DMS53 treated with DMSO at 0.1 percent for 48 hours (cell line): ENCODE data around the gene ANTXR2.
"Not testable (repeated sequence)": the region's sequence is repeated elsewhere in the genome, so short reads cannot be mapped to it uniquely, and the experiment has no call there.

Experiments used
- DNase-seq: peaks from one replicate; lab custom pipeline; 2025; ENCODE audit not compliant: unreplicated experiment; lab: John Stamatoyannopoulos, UW

Gene ANTXR2

GRCh38 chr4:79993476-79993875, 79.6 kb downstream of the ANTXR2 start:
- DNase-seq: no peak

- DNase-seq: no peak
Observed at GRCh38 chr4:79991601-79992000, 81.4 kb downstream of the ANTXR2 start.

- not testable (repeated sequence) for DNase-seq
Observed at GRCh38 chr4:79991100-79991499, 81.9 kb downstream of the ANTXR2 start.

GRCh38 chr4:79987401-79987800, 85.6 kb downstream of the ANTXR2 start:
- DNase-seq: no peak

- no peak for DNase-seq
Observed at GRCh38 chr4:79983431-79983830, 89.6 kb downstream of the ANTXR2 start.

GRCh38 chr4:79982601-79983322, 90.3 kb downstream of the ANTXR2 start:
- DNase-seq: no peak

GRCh38 chr4:79980448-79980847, 92.6 kb downstream of the ANTXR2 start:
- DNase-seq: no peak

- DNase-seq: no peak
Observed at GRCh38 chr4:79979785-79980437, 93.1 kb downstream of the ANTXR2 start.

- DNase-seq: no peak
Observed at GRCh38 chr4:79977131-79977840, 95.7 kb downstream of the ANTXR2 start.

- no peak for DNase-seq
Observed at GRCh38 chr4:79964400-79965211, 108.4 kb downstream of the ANTXR2 start.

- no peak for DNase-seq
Observed at GRCh38 chr4:79964020-79964399, 109.0 kb downstream of the ANTXR2 start.

GRCh38 chr4:79959652-79960051, 113.4 kb downstream of the ANTXR2 start:
- no peak for DNase-seq

GRCh38 chr4:79958466-79959264, 114.4 kb downstream of the ANTXR2 start:
- no peak for DNase-seq

- DNase-seq: no peak
Observed at GRCh38 chr4:79949178-79949577, 123.9 kb downstream of the ANTXR2 start.

- DNase-seq: no peak
Observed at GRCh38 chr4:79948739-79949138, 124.3 kb downstream of the ANTXR2 start.

GRCh38 chr4:79948261-79948660, 124.8 kb downstream of the ANTXR2 start:
- DNase-seq: no peak

- no peak for DNase-seq
Observed at GRCh38 chr4:79947386-79947785, 125.6 kb downstream of the ANTXR2 start.

- DNase-seq: no peak
Observed at GRCh38 chr4:79935274-79935673, 137.8 kb downstream of the ANTXR2 start.

GRCh38 chr4:79934660-79935059, 138.4 kb downstream of the ANTXR2 start:
- no peak for DNase-seq

- no peak for DNase-seq
Observed at GRCh38 chr4:79927931-79928330, 145.1 kb downstream of the ANTXR2 start.
